Measurements from ENCODE around the gene GFAP. TPM values are rescaled to one million over a fixed set of nuclear protein-coding genes. Genes with fewer than 3 reads are reported as not detected.

GFAP gene
- total and polyA plus RNA-seq, 4 experiments from 2014 or later, result 0.16 TPM; not detected in 3

- Histone ChIP-seq H3K4me3 (ENCODE audit: low read length in 2 of 2) (no peak overlapping the region), H3K36me3 (ENCODE audit: insufficient read depth, low read length) (no peaks in the 10 kb centered on the region), H3K27me3 (ENCODE audit: insufficient read depth, low read length) (no peaks in the 10 kb centered on the region), H3K4me1 (ENCODE audit: insufficient read depth, low read length) (peaks cover 6% of the 10 kb centered on the region), H3K9me3 (ENCODE audit: control insufficient read depth in 1 of 2, low read length in 2 of 2) (no peaks in the 10 kb centered on the region), H3K27ac (ENCODE audit: low read depth, low read length) (no peak overlapping the region)
- H3K27ac Mint-ChIP-seq, result no peak overlapping the region
- DNase-seq, result no peak
- intact Hi-C loops (cut with micrococcal nuclease), result no loop called here
- H3K9me3 Mint-ChIP-seq, result peaks cover 0 to 2% (median 0%) of the 10 kb centered on the region in 8 donors
- H3K4me1 Mint-ChIP-seq, result peaks cover 3 to 16% (median 9%) of the 10 kb centered on the region in 4 donors
- H3K36me3 Mint-ChIP-seq, result peaks cover 0 to 3% of the 10 kb centered on the region in 2 donors
- H3K4me3 Mint-ChIP-seq, result no peak overlapping the region
- H3K27me3 Mint-ChIP-seq, result peaks cover 3 to 10% of the 10 kb centered on the region in 2 donors
- ChIA-PET CTCF (ENCODE audit: partially characterized antibody) (no interaction called here), POLR2A (ENCODE audit: partially characterized antibody) (no interaction called here)
These were observed 11.0 kb downstream of the GFAP start for GRCh38 chr17:44904001-44904984.

GRCh38 chr17:44903012-44903685 is 12.2 kb downstream of the GFAP start:
- Mint-ChIP-seq H3K27me3 (peaks cover 3 to 9% of the 10 kb centered on the region in 2 donors), H3K27ac (peak overlapping the region in 1 of 7 donors; percentile 69), H3K9me3 (peaks cover 0 to 3% (median 0%) of the 10 kb centered on the region in 8 donors), H3K4me3 (no peak overlapping the region), H3K36me3 (peaks cover 0 to 10% of the 10 kb centered on the region in 2 donors), H3K4me1 (peaks cover 7 to 27% (median 19%) of the 10 kb centered on the region in 4 donors)
- Histone ChIP-seq H3K27ac (ENCODE audit: low read depth, low read length) (no peak overlapping the region), H3K4me1 (ENCODE audit: insufficient read depth, low read length) (peaks cover 13% of the 10 kb centered on the region), H3K27me3 (ENCODE audit: insufficient read depth, low read length) (no peaks in the 10 kb centered on the region), H3K4me3 (ENCODE audit: low read length in 2 of 2) (no peak overlapping the region), H3K9me3 (ENCODE audit: control insufficient read depth in 1 of 2, low read length in 2 of 2) (no peaks in the 10 kb centered on the region), H3K36me3 (ENCODE audit: insufficient read depth, low read length) (no peaks in the 10 kb centered on the region)
- ChIA-PET POLR2A (ENCODE audit: partially characterized antibody) (interaction anchor here (0.9 kb wide), 1 partner anchor 19 kb away, joined by 3 read pairs; no protein-coding TSS in a partner anchor), CTCF (ENCODE audit: partially characterized antibody) (interaction anchor here (1.4 to 1.5 kb wide), 3 partner anchors 8 to 24 kb away, joined by 3 to 5 read pairs (median 3); no protein-coding TSS in a partner anchor)
- DNase-seq, result no peak
- intact Hi-C loops (cut with micrococcal nuclease), result no loop called here

DNA sequence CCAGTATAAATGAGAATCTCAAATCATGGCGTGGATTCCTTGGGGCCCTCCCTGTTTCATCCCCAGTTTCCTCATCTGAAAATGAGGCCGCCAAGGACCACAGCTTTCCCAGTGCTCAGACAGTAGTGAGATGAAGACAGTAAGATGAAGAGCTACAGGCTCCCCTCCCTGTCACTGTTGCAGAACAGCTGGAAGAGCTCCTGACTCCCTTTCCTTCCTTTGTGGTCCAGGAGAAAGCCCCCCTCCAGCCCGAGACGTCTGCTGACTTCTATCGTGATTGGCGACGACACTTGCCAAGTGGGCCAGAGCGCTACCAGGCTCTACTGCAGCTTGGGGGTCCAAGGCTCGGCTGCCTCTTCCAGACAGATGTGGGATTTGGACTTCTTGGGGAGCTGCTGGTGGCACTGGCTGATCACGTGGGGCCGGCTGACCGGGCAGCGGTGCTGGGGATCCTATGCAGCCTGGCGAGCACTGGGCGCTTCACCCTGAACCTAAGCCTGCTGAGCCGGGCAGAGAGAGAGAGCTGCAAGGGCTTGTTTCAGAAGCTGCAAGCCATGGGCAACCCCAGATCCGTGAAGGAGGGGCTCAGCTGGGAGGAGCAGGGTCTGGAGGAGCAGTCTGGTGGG is 13.1 kb downstream of the GFAP start:
- intact Hi-C loops (cut with micrococcal nuclease), result no loop called here
- Mint-ChIP-seq H3K4me1 (peaks cover 7 to 28% (median 19%) of the 10 kb centered on the region in 4 donors), H3K36me3 (peaks cover 0 to 10% of the 10 kb centered on the region in 2 donors), H3K4me3 (no peak overlapping the region), H3K27ac (peak overlapping the region in 2 of 7 donors; percentile 40 to 100), H3K27me3 (peaks cover 3 to 9% of the 10 kb centered on the region in 2 donors), H3K9me3 (peaks cover 0 to 3% (median 0%) of the 10 kb centered on the region in 8 donors)
- H3K4me3 ChIP-seq (ENCODE audit: low read length in 2 of 2), result no peak overlapping the region
- H3K36me3 ChIP-seq (ENCODE audit: insufficient read depth, low read length), result no peaks in the 10 kb centered on the region
- H3K27ac ChIP-seq (ENCODE audit: low read depth, low read length), result no peak overlapping the region
- POLR2A ChIA-PET (ENCODE audit: partially characterized antibody), result interaction anchor here (0.9 kb wide), 1 partner anchor 18 kb away, joined by 3 read pairs; no protein-coding TSS in a partner anchor
- no peak for DNase-seq
- H3K9me3 ChIP-seq (ENCODE audit: control insufficient read depth in 1 of 2, low read length in 2 of 2), result no peaks in the 10 kb centered on the region
- H3K4me1 ChIP-seq (ENCODE audit: insufficient read depth, low read length), result peaks cover 21% of the 10 kb centered on the region
- H3K27me3 ChIP-seq (ENCODE audit: insufficient read depth, low read length), result no peaks in the 10 kb centered on the region
- CTCF ChIA-PET (ENCODE audit: partially characterized antibody), result interaction anchor here (1.4 to 1.5 kb wide), 3 partner anchors 9 to 23 kb away, joined by 3 to 5 read pairs (median 3); no protein-coding TSS in a partner anchor

GRCh38 chr17:44901411-44901921 is 13.8 kb downstream of the GFAP start:
- Histone ChIP-seq H3K9me3 (ENCODE audit: control insufficient read depth in 1 of 2, low read length in 2 of 2) (no peaks in the 10 kb centered on the region), H3K4me3 (ENCODE audit: low read length in 2 of 2) (no peak overlapping the region), H3K36me3 (ENCODE audit: insufficient read depth, low read length) (no peaks in the 10 kb centered on the region), H3K4me1 (ENCODE audit: insufficient read depth, low read length) (peaks cover 21% of the 10 kb centered on the region), H3K27me3 (ENCODE audit: insufficient read depth, low read length) (no peaks in the 10 kb centered on the region), H3K27ac (ENCODE audit: low read depth, low read length) (no peak overlapping the region)
- Mint-ChIP-seq H3K36me3 (peaks cover 0 to 10% of the 10 kb centered on the region in 2 donors), H3K4me1 (peaks cover 7 to 32% (median 19%) of the 10 kb centered on the region in 4 donors), H3K9me3 (peaks cover 0 to 3% (median 0%) of the 10 kb centered on the region in 8 donors), H3K27me3 (peaks cover 3 to 9% of the 10 kb centered on the region in 2 donors), H3K27ac (peak overlapping the region in 5 of 7 donors; percentile 4 to 100 (median 39)), H3K4me3 (peak overlapping the region in 1 of 8 donors; percentile 41)
- no peak for DNase-seq
- ChIA-PET POLR2A (ENCODE audit: partially characterized antibody) (interaction anchor here (3.4 kb wide), 1 partner anchor 120 kb away, joined by 9 read pairs; no protein-coding TSS in a partner anchor), CTCF (ENCODE audit: partially characterized antibody) (interaction anchor here (1.4 to 1.5 kb wide), 3 partner anchors 10 to 22 kb away, joined by 3 to 5 read pairs (median 3); no protein-coding TSS in a partner anchor)
- intact Hi-C loops (cut with micrococcal nuclease), result no loop called here

- peaks cover 10 to 38% (median 23%) of the 10 kb centered on the region in 4 donors for H3K4me1 Mint-ChIP-seq
- H3K27me3 Mint-ChIP-seq, result peaks cover 0 to 4% of the 10 kb centered on the region in 2 donors
- peak overlapping the region; percentile 4 to 100 (median 80) for H3K27ac Mint-ChIP-seq
- H3K4me1 ChIP-seq (ENCODE audit: insufficient read depth, low read length), result peaks cover 21% of the 10 kb centered on the region
- POLR2A ChIA-PET (ENCODE audit: partially characterized antibody), result interaction anchor here (3.0 to 3.4 kb wide), 2 partner anchors 120 to 150 kb away, joined by 9 to 10 read pairs; partner anchors contain the start of gene DCAKD
- H3K27ac ChIP-seq (ENCODE audit: low read depth, low read length), result no peak overlapping the region
- peaks cover 0 to 3% (median 0%) of the 10 kb centered on the region in 8 donors for H3K9me3 Mint-ChIP-seq
- peak overlapping the region in 2 of 8 donors; percentile 13 to 41 for H3K4me3 Mint-ChIP-seq
- H3K36me3 Mint-ChIP-seq, result peaks cover 3 to 15% of the 10 kb centered on the region in 2 donors
- H3K36me3 ChIP-seq (ENCODE audit: insufficient read depth, low read length), result no peaks in the 10 kb centered on the region
- no peaks in the 10 kb centered on the region for H3K27me3 ChIP-seq (ENCODE audit: insufficient read depth, low read length)
- DNase-seq, result no peak
- H3K4me3 ChIP-seq (ENCODE audit: low read length in 2 of 2), result no peak overlapping the region
- CTCF ChIA-PET (ENCODE audit: partially characterized antibody), result interaction anchor here (1.4 kb wide), 1 partner anchor 199 kb away, joined by 4 read pairs; no protein-coding TSS in a partner anchor
- H3K9me3 ChIP-seq (ENCODE audit: control insufficient read depth in 1 of 2, low read length in 2 of 2), result no peaks in the 10 kb centered on the region
- intact Hi-C loops (cut with micrococcal nuclease), result no loop called here
These were observed 14.4 kb downstream of the GFAP start for GRCh38 chr17:44900894-44901293.

GRCh38 chr17:44899074-44899782 is 16.1 kb downstream of the GFAP start, which contains the start of gene EFTUD2:
TSS of gene EFTUD2 (minus strand) at chr17:44899445. CDS start at chr17:44894521, 4,924 bp downstream.
- intact Hi-C loops (cut with micrococcal nuclease), result loop anchor here (1.0 kb wide), 6 partner anchors 48 to 210 kb away; partner anchors contain the start of genes C1QL1, CCDC43, DCAKD and KIF18B
- ChIA-PET POLR2A (ENCODE audit: partially characterized antibody) (interaction anchor here (0.7 to 3.4 kb wide), 20 partner anchors 12 to 1531 kb away, joined by 3 to 10 read pairs (median 4); partner anchors contain the start of genes ACBD4, CCDC43, DBF4B and DCAKD), CTCF (ENCODE audit: partially characterized antibody) (interaction anchor here (0.7 to 1.7 kb wide), 8 partner anchors 12 to 236 kb away, joined by 3 to 5 read pairs (median 4); partner anchors contain the start of gene ACBD4)
- H3K4me3 ChIP-seq (ENCODE audit: low read length in 2 of 2), result peak within 1 kb of the TSS; percentile 71 to 92
- Mint-ChIP-seq H3K27me3 (no peaks in the 10 kb centered on the region), H3K4me1 (peaks cover 18 to 48% (median 28%) of the 10 kb centered on the region in 4 donors), H3K27ac (peak within 1 kb of the TSS; percentile 99 to 100 (median 100)), H3K36me3 (peaks cover 7 to 22% of the 10 kb centered on the region in 2 donors), H3K4me3 (peak within 1 kb of the TSS; percentile 91 to 99 (median 94)), H3K9me3 (peaks cover 0 to 3% (median 0%) of the 10 kb centered on the region in 8 donors)
- no peaks in the 10 kb centered on the region for H3K9me3 ChIP-seq (ENCODE audit: control insufficient read depth in 1 of 2, low read length in 2 of 2)
- peaks cover 21% of the 10 kb centered on the region for H3K4me1 ChIP-seq (ENCODE audit: insufficient read depth, low read length)
- H3K27me3 ChIP-seq (ENCODE audit: insufficient read depth, low read length), result no peaks in the 10 kb centered on the region
- H3K36me3 ChIP-seq (ENCODE audit: insufficient read depth, low read length), result peaks cover 5% of the 10 kb centered on the region
- DNase-seq, result peak; percentile 93 to 98 (median 96)
- H3K27ac ChIP-seq (ENCODE audit: low read depth, low read length), result peak within 1 kb of the TSS; percentile 85
